ENCODE results near the gene MYO1E. TPM values are rescaled to one million over a fixed set of nuclear protein-coding genes. Genes with fewer than 3 reads are reported as not detected.
"Not testable (repeated sequence)": the region's sequence is repeated elsewhere in the genome, so short reads cannot be mapped to it uniquely, and the experiment has no call there.

Gene MYO1E
- total RNA-seq, 1 experiment from 2014 or later = 68.8 TPM

DNA sequence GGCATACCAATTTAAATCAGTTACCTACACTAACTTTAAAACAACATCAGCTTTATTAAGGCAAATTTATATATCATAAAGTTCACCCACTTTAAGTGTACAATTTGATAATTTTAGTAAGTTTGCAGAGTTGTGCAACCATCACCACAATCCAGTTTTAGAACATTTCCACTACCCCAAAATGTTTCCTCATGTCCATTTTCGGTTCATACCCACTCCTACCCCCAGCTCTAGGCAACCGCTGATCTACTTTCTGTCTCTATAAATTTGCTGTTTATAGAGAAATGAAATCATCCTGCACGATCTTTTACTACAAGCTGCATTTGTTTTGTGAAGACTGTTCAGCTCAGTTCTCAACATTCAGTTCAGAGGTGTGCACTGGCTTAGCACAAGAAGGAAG is 33.8 kb upstream of the MYO1E start:
- DNase-seq (no peak), ATAC-seq (no peak)
- Histone ChIP-seq H3K36me3 (ENCODE audit: low read depth, low read length) (no peaks in the 10 kb centered on the region), H4K20me1 (ENCODE audit: low read length) (no peaks in the 10 kb centered on the region), H3K27me3 (ENCODE audit: low read length) (no peaks in the 10 kb centered on the region), H3K9me2 (replicated peaks; ENCODE audit: low read length) (no peaks in the 10 kb centered on the region), H3K27ac (ENCODE audit: low read length) (no peak overlapping the region), H3K4me3 (ENCODE audit: low read length) (no peak overlapping the region), H3F3A (ENCODE audit: low read length, unreplicated experiment) (no peaks in the 10 kb centered on the region), H3K4me2 (ENCODE audit: low read length) (no peak overlapping the region), H3K9me3 (ENCODE audit: low read length) (no peaks in the 10 kb centered on the region), H3K79me2 (ENCODE audit: low read length) (no peaks in the 10 kb centered on the region), H3K4me1 (ENCODE audit: insufficient read depth, low read length) (peaks cover 8% of the 10 kb centered on the region; the same call in 1 of the 2 replicates), H2AFZ (ENCODE audit: low read length) (no peak overlapping the region), H3K9ac (ENCODE audit: low read length) (no peak overlapping the region)
- no peak for TF ChIP-seq EZH2phosphoT487 (IDR thresholded peaks at IDR 0.05; ENCODE audit: borderline replicate concordance, low read length)
- no peak for TF ChIP-seq EZH2 (IDR thresholded peaks at IDR 0.05; ENCODE audit: low read length, unreplicated experiment)
- TF ChIP-seq, protein P1, sequence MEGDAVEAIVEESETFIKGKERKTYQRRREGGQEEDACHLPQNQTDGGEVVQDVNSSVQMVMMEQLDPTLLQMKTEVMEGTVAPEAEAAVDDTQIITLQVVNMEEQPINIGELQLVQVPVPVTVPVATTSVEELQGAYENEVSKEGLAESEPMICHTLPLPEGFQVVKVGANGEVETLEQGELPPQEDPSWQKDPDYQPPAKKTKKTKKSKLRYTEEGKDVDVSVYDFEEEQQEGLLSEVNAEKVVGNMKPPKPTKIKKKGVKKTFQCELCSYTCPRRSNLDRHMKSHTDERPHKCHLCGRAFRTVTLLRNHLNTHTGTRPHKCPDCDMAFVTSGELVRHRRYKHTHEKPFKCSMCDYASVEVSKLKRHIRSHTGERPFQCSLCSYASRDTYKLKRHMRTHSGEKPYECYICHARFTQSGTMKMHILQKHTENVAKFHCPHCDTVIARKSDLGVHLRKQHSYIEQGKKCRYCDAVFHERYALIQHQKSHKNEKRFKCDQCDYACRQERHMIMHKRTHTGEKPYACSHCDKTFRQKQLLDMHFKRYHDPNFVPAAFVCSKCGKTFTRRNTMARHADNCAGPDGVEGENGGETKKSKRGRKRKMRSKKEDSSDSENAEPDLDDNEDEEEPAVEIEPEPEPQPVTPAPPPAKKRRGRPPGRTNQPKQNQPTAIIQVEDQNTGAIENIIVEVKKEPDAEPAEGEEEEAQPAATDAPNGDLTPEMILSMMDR (conservative IDR thresholded peaks at IDR 0.05; ENCODE audit: low read depth, low read length) = no peak
- intact Hi-C loops (cut with micrococcal nuclease) = no loop called here
- CTCF ChIA-PET = no interaction called here
- POLR2A ChIA-PET (ENCODE audit: unreplicated experiment) = no interaction called here
- BruUV-seq (replicated peaks) = no TSS peak

DNA sequence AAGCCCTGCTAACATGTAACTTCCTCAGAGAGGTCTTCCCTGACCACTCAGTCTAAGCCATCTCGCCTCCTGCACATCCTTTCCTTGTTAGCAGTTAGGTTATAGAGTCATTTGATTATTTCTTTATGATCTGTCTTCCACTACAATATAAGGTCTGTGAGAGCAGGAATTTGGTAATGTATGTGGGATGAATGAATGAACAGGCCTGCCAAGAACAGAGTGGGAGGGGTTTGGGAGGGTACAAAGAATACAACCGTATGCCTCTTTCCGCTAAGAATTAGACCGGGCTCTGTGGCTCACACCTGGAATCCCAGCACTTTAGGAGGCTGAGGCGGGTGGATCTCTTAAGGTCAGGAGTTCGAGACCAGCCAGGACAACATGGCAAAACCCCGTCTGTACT is 32.4 kb upstream of the MYO1E start:
- Histone ChIP-seq H3K9me2 (replicated peaks; ENCODE audit: low read length) (no peaks in the 10 kb centered on the region), H3K4me2 (ENCODE audit: low read length) (no peak overlapping the region), H3K27me3 (ENCODE audit: low read length) (no peaks in the 10 kb centered on the region), H3K4me3 (ENCODE audit: low read length) (no peak overlapping the region), H3K36me3 (ENCODE audit: low read depth, low read length) (no peaks in the 10 kb centered on the region), H2AFZ (ENCODE audit: low read length) (no peak overlapping the region), H3K9me3 (ENCODE audit: low read length) (no peaks in the 10 kb centered on the region), H3K4me1 (ENCODE audit: insufficient read depth, low read length) (peaks cover 1% of the 10 kb centered on the region; the same call in 1 of the 2 replicates), H4K20me1 (ENCODE audit: low read length) (no peaks in the 10 kb centered on the region), H3K9ac (ENCODE audit: low read length) (no peak overlapping the region), H3K27ac (ENCODE audit: low read length) (no peak overlapping the region), H3K79me2 (ENCODE audit: low read length) (no peaks in the 10 kb centered on the region), H3F3A (ENCODE audit: low read length, unreplicated experiment) (no peaks in the 10 kb centered on the region)
- DNase-seq = no peak
- no peak for ATAC-seq
- no peak for TF ChIP-seq EZH2 (IDR thresholded peaks at IDR 0.05; ENCODE audit: low read length, unreplicated experiment)
- TF ChIP-seq EZH2phosphoT487 (IDR thresholded peaks at IDR 0.05; ENCODE audit: borderline replicate concordance, low read length) = no peak
- TF ChIP-seq, protein P1 (conservative IDR thresholded peaks at IDR 0.05; ENCODE audit: low read depth, low read length) = no peak
- intact Hi-C loops (cut with micrococcal nuclease) = no loop called here
- POLR2A ChIA-PET (ENCODE audit: unreplicated experiment) = no interaction called here
- BruUV-seq (replicated peaks) = no TSS peak
- CTCF ChIA-PET = no interaction called here

DNA sequence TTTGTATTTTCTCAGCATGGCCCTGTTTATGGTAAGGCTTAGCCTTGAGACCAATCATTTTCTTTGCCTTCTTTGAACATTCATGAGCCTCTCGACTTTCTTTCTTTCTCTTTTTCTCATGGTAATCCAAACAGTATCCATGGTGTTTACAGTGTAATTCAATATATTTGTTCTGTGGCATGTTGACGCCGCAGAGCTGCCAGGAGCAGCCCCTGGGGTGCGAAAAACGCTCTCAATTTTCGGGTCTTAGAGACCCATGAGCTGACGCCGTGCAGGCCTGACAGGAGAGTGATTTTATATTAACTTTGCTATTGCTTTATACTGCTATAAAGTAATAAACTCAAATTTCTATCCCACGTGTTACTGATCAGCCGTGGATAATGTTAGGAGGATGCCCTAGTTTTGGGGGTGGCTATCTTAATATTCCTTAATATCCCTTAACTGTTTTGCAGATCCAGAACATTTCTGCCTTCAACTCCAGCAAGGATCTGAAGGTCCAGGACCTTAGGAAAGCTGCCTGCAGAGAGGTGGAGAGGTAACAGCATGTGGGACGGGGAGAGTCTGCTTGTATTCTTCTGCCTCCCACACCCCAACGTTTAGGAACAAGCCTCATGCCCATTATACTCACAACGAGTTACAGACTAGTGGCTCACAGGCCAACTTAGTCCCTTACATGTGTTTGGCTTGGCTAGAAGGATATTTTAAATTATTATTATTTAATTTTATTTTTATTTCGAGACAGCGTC is 29.3 kb upstream of the MYO1E start:
- CTCF ChIA-PET = no interaction called here

DNA sequence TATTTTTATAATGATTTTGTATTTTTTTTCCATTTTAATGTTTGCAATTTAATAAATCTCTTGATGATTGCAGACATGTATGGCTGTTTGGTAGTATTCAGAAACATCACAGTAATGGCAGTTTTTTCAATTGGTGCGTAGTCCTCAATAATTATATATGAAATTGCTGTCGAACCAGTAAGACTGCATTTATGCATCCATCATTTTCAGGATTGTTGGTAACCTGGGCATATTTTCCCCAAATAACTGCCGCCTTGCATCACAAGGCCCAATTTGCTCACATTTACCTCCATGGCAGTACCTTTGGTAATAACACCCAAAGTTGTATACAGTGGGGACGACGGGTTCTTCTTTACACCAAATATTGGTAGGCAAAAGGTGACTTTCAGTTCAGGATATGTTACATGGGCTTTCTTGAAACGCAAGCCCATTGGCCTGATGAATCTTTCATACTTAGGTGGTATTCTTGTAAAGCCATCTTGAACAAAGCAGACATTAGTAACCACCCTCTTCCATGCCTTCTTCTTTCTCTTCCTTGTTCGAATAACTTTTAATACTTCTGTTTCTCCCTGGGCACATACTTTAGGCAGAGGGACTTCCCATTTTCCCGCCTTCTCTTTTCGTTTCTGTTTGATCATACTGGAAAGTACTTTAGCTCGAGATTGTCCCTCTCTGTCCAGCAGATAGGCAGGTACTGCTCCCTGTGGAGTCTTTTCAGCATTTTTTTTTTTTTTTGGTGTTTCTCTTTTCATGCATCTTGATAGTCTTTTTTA is 28.6 kb upstream of the MYO1E start:
- BruUV-seq (replicated peaks); ATAC-seq; intact Hi-C loops (cut with micrococcal nuclease): not testable (repeated sequence)

More for the DNA sequence above, 29.3 kb upstream of the MYO1E start:
- DNase-seq = no peak
- no peaks in the 10 kb centered on the region for H3F3A ChIP-seq (ENCODE audit: low read length, unreplicated experiment)
- no peak for ATAC-seq
- no peaks in the 10 kb centered on the region for H3K27me3 ChIP-seq (ENCODE audit: low read length)
- H3K4me3 ChIP-seq (ENCODE audit: low read length) = no peak overlapping the region
- H4K20me1 ChIP-seq (ENCODE audit: low read length) = no peaks in the 10 kb centered on the region
- BruUV-seq (replicated peaks) = no TSS peak
- no peaks in the 10 kb centered on the region for H3K36me3 ChIP-seq (ENCODE audit: low read depth, low read length)
- no peak overlapping the region for H3K4me2 ChIP-seq (ENCODE audit: low read length)
- no peaks in the 10 kb centered on the region for H3K4me1 ChIP-seq (ENCODE audit: insufficient read depth, low read length)
- no peak overlapping the region for H3K27ac ChIP-seq (ENCODE audit: low read length)
- H3K9ac ChIP-seq (ENCODE audit: low read length) = no peak overlapping the region
- no peaks in the 10 kb centered on the region for H3K79me2 ChIP-seq (ENCODE audit: low read length)
- intact Hi-C loops (cut with micrococcal nuclease) = no loop called here
- TF ChIP-seq EZH2phosphoT487 (IDR thresholded peaks at IDR 0.05; ENCODE audit: borderline replicate concordance, low read length) (no peak), EZH2 (IDR thresholded peaks at IDR 0.05; ENCODE audit: low read length, unreplicated experiment) (no peak)
- TF ChIP-seq, protein P1 (conservative IDR thresholded peaks at IDR 0.05; ENCODE audit: low read depth, low read length) = no peak
- no peaks in the 10 kb centered on the region for H3K9me2 ChIP-seq (replicated peaks; ENCODE audit: low read length)
- no peak overlapping the region for H2AFZ ChIP-seq (ENCODE audit: low read length)
- no peaks in the 10 kb centered on the region for H3K9me3 ChIP-seq (ENCODE audit: low read length)
- POLR2A ChIA-PET (ENCODE audit: unreplicated experiment) = no interaction called here

More for the DNA sequence above, 28.6 kb upstream of the MYO1E start:
- H3K79me2 ChIP-seq (ENCODE audit: low read length); H3K27me3 ChIP-seq (ENCODE audit: low read length); H3K9me2 ChIP-seq (replicated peaks; ENCODE audit: low read length); H3K4me1 ChIP-seq (ENCODE audit: insufficient read depth, low read length); POLR2A ChIA-PET (ENCODE audit: unreplicated experiment); H3K4me2 ChIP-seq (ENCODE audit: low read length); CTCF ChIA-PET; H3K4me3 ChIP-seq (ENCODE audit: low read length); H3K36me3 ChIP-seq (ENCODE audit: low read depth, low read length); H3F3A ChIP-seq (ENCODE audit: low read length, unreplicated experiment); H3K9ac ChIP-seq (ENCODE audit: low read length); H3K9me3 ChIP-seq (ENCODE audit: low read length); H3K27ac ChIP-seq (ENCODE audit: low read length); H4K20me1 ChIP-seq (ENCODE audit: low read length); DNase-seq; H2AFZ ChIP-seq (ENCODE audit: low read length): not testable (repeated sequence)
